Activated CD4-positive, alpha-beta T cell treated with anti-CD3 and anti-CD28 coated beads for 48 hours (primary cell): ENCODE data around the gene OR2T3.
"Not testable (repeated sequence)": the region's sequence is repeated elsewhere in the genome, so short reads cannot be mapped to it uniquely, and the experiment has no call there.

ENCODE experiments used
- DNase-seq: peaks from one replicate; pipeline ENCODE4 v3.0.0-alpha.2; 2020

OR2T3 gene

GRCh38 chr1:248472111-248472510, 1.0 kb upstream of the OR2T3 start:
- not testable (repeated sequence) for DNase-seq

- not testable (repeated sequence) for DNase-seq
Observed at GRCh38 chr1:248475660-248476059, 2.5 kb downstream of the OR2T3 start.

GRCh38 chr1:248481686-248482579, 8.8 kb downstream of the OR2T3 start:
- DNase-seq: peak; percentile 17

GRCh38 chr1:248488289-248488688, 15.1 kb downstream of the OR2T3 start, which contains the start of gene OR2T5:
Gene OR2T5, plus strand, starts transcription at chr1:248488589. Its CDS starts 0 bp downstream, at chr1:248488589.
- not testable (repeated sequence) for DNase-seq

GRCh38 chr1:248496661-248497060, 23.5 kb downstream of the OR2T3 start:
- DNase-seq: not testable (repeated sequence)

- not testable (repeated sequence) for DNase-seq
Observed at GRCh38 chr1:248500305-248501035, 27.3 kb downstream of the OR2T3 start.

GRCh38 chr1:248507773-248508172, 34.6 kb downstream of the OR2T3 start, which contains the start of gene OR2G6:
Gene OR2G6, plus strand, starts transcription at chr1:248508073. Its CDS starts 13,574 bp downstream, at chr1:248521647.
- not testable (repeated sequence) for DNase-seq

- DNase-seq: not testable (repeated sequence)
Observed at GRCh38 chr1:248510217-248510616, 37.1 kb downstream of the OR2T3 start.

GRCh38 chr1:248521856-248522255, 48.7 kb downstream of the OR2T3 start:
- no peak for DNase-seq
